ENCODE measurements around the gene RALY. TPM values are rescaled to one million over a fixed set of nuclear protein-coding genes. Genes with fewer than 3 reads are reported as not detected.

The RALY gene
- total RNA-seq, 6 donors from 2014 or later: 116 to 157 (median 147) TPM

GRCh38 chr20:34017610-34018009 lies 23.9 kb downstream of the RALY start:
- Histone ChIP-seq H3K36me3 (no peaks in the 10 kb centered on the region), H3K27ac (no peak overlapping the region), H3K4me1 (peaks cover 43 to 61% (median 55%) of the 10 kb centered on the region in 4 donors), H3K9me3 (no peaks in the 10 kb centered on the region), H3K4me3 (no peak overlapping the region), H3K27me3 (no peaks in the 10 kb centered on the region)
- ATAC-seq (ENCODE audit: low FRiP score in 2 of 2): peak in 1 of 2 donors; percentile 27
- no peak for TF ChIP-seq CTCF (IDR thresholded peaks at IDR 0.05)
- TF ChIP-seq EP300 (IDR thresholded peaks at IDR 0.05): no peak
- TF ChIP-seq POLR2A (IDR thresholded peaks at IDR 0.05): no peak
- no peak for TF ChIP-seq POLR2AphosphoS5 (IDR thresholded peaks at IDR 0.05)
- WGBS, 2 donors: 93 to 100% methylated on average over 1 of the region's 1 CpG
- no peak for DNase-seq

GRCh38 chr20:34018166-34018565 lies 24.5 kb downstream of the RALY start:
- DNase-seq (no peak), ATAC-seq (ENCODE audit: low FRiP score in 2 of 2) (no peak)
- Histone ChIP-seq H3K4me1 (peaks cover 39 to 62% (median 56%) of the 10 kb centered on the region in 4 donors), H3K4me3 (no peak overlapping the region), H3K9me3 (no peaks in the 10 kb centered on the region), H3K27ac (no peak overlapping the region), H3K27me3 (no peaks in the 10 kb centered on the region), H3K36me3 (no peaks in the 10 kb centered on the region)
- 50 to 51% methylated on average over 1 of the region's 1 CpG for WGBS, 2 donors
- TF ChIP-seq EP300 (IDR thresholded peaks at IDR 0.05) (no peak), CTCF (IDR thresholded peaks at IDR 0.05) (no peak), POLR2A (IDR thresholded peaks at IDR 0.05) (no peak), POLR2AphosphoS5 (IDR thresholded peaks at IDR 0.05) (no peak)

GRCh38 chr20:34022151-34022838 lies 28.6 kb downstream of the RALY start:
- Histone ChIP-seq H3K27ac (peak overlapping the region in 3 of 4 donors; percentile 28 to 43 (median 30)), H3K4me3 (no peak overlapping the region), H3K4me1 (peaks cover 55 to 67% (median 62%) of the 10 kb centered on the region in 4 donors), H3K27me3 (no peaks in the 10 kb centered on the region), H3K36me3 (no peaks in the 10 kb centered on the region), H3K9me3 (no peaks in the 10 kb centered on the region)
- TF ChIP-seq EP300 (IDR thresholded peaks at IDR 0.05) (no peak), POLR2A (IDR thresholded peaks at IDR 0.05) (no peak), CTCF (IDR thresholded peaks at IDR 0.05) (peak in 2 of 6 experiments; percentile 16 to 26), POLR2AphosphoS5 (IDR thresholded peaks at IDR 0.05) (peak in 1 of 2 donors; percentile 18)
- ATAC-seq (ENCODE audit: low FRiP score in 2 of 2) (peak in 1 of 2 donors; percentile 31), DNase-seq (peak in 1 of 2 donors; percentile 52)
- WGBS, 2 donors: 64 to 76% methylated on average over 4 of the region's 4 CpGs

- Histone ChIP-seq H3K27ac (peak overlapping the region in 3 of 4 donors; percentile 28 to 43 (median 30)), H3K36me3 (no peaks in the 10 kb centered on the region), H3K4me3 (no peak overlapping the region), H3K9me3 (no peaks in the 10 kb centered on the region), H3K27me3 (no peaks in the 10 kb centered on the region), H3K4me1 (peaks cover 55 to 61% (median 58%) of the 10 kb centered on the region in 4 donors)
- ATAC-seq (ENCODE audit: low FRiP score in 2 of 2) (no peak), DNase-seq (no peak)
- TF ChIP-seq CTCF (IDR thresholded peaks at IDR 0.05) (no peak), EP300 (IDR thresholded peaks at IDR 0.05) (no peak)
- 71 to 79% methylated on average over 3 of the region's 3 CpGs for WGBS, 2 donors
These were observed 29.1 kb downstream of the RALY start for GRCh38 chr20:34022839-34023234.

Data from upper lobe of left lung (tissue), 6 donors.